Right cardiac atrium (tissue), 5 donors: ENCODE data around the gene SPATS2. TPM values are rescaled to one million over a fixed set of nuclear protein-coding genes. Genes with fewer than 3 reads are reported as not detected.
A peak's percentile ranks its signal among the peaks of the same experiment; 100 is the strongest.

Source experiments
- ATAC-seq, 2 donors: fragments of 200-7000 bp; cut with Tn5 transposase; one replicate each; pipeline versions ENCODE4 v1.8.0 to v1.9.1; 2020; ENCODE audit warnings: moderate library complexity in 2 of 2, mild to moderate bottlenecking in 1 of 2
- DNase-seq, 3 donors: peaks; one replicate each; pipeline ENCODE4 v3.0.0-alpha.2; 2020
- H3K27ac ChIP-seq: one replicate; pipeline ENCODE4 v1.5.1; 2013; ENCODE audit warnings: mild to moderate bottlenecking, low read length, control low read depth, moderate library complexity
- H3K27me3 ChIP-seq: one replicate; pipeline ENCODE4 v1.6.1; 2013; ENCODE audit not compliant: control insufficient read depth, insufficient read depth
- H3K4me1 ChIP-seq: one replicate; pipeline ENCODE4 v1.6.1; 2013; ENCODE audit warnings: low read length; ENCODE audit not compliant: control insufficient read depth, insufficient read depth
- H3K4me3 ChIP-seq: one replicate; pipeline ENCODE4 v1.5.1; 2013; ENCODE audit warnings: low read length, control low read depth
- H3K9me3 ChIP-seq: one replicate; pipeline ENCODE4 v1.6.1; 2013; ENCODE audit warnings: low read length; ENCODE audit not compliant: control insufficient read depth
- WGBS: extraction: QIAGEN DNeasy Blood & Tissue Kit; methylation state at CpG from one replicate; pipeline ENCODE4 v1.1.7; 2013; 5-methylcytosine and 5-hydroxymethylcytosine counted together
- intact Hi-C, 4 donors: fragments of 100-400 bp; cut with DNase I; formaldehyde crosslinking; loops; one replicate each; pipeline versions ENCODE4 v1.11.0 to v1.14.0; 2022 to 2023
- polyA plus RNA-seq: library from polyadenylated mRNA; stranded (reverse); fragments of 200-250 nt; gene quantifications from one replicate; pipeline ENCODE4 v1.2.3, GENCODE V29; 2013
- total RNA-seq, 4 donors: library from RNA; stranded (reverse); fragmentation: NEBNext Ultra II Directional; extraction: Animal tissue kit (Norgen Biotek cat#: 25700); gene quantifications; one replicate each; pipeline ENCODE4 v1.2.1, GENCODE V29; 2021
- donor health status: healthy with polysubstance abuse.
- donor health status: DM: no; HTN: yes; CAD: no.
- donor health status: DM: no; HTN: no; CAD: no.
- donor health status: DM: no; HTN: yes; CAD: no; lungs with severe emphysema.
- donor health status: DM: yes; HTN: yes; CAD: no.

The SPATS2 gene
- total and polyA plus RNA-seq, 5 donors = 5.5 to 10.3 (median 9.0) TPM

DNA sequence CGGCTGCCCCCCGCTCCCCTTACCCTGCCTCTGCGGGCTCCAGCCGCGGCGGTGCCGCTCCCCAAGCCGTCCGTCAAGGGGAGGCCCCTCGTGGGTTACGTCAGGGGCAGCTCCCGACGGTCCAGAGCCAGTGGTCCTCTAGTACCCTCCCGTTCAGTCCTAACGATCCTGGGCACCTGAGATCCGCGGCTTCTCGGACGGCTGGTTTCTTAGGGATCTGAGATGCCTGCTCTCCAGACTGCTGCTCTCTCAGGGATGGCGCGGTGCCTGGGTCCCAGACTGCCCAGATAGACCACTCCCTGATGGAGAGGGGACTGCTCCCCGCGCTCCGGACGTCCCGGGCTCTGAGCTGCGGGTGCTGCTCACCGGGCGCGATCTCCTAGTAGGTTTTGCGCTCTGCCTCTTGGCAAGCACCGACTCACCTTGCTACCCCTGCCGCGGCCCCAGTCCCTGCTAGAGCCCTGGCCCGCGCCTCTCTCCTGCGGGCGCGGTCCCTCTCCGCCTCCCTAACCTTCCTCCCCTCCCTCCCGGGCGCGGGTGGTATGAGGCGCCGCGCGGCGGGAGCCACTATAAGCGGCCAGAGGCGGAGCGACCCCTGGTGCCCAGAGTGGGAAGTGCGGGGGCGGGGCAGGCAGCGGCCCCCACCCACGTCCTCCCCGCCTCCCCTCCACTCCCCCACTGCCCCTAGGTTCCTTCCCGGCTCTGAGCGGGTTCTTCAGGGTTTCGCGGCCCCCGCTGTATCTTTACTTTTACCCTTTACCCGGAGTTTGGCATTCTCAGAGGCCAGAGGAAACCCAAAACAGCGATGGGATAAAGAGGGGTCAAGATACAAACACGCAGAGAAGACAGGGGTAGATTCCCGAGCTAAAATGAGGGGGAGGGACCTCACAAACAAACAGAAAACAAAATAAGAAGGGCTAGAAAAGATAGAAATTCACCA, 30.3 kb upstream of the SPATS2 start, which contains the start of gene C1QL4:
Gene C1QL4, minus strand, starts transcription at position 544 of the 940 bp plus-strand sequence. CDS start 711 bp downstream, outside the sequence.
- H3K9me3 ChIP-seq = no peaks in the 10 kb centered on the region
- DNase-seq (peak; percentile 85 to 94 (median 93)), ATAC-seq (peak; percentile 83 to 89)
- no peaks in the 10 kb centered on the region for H3K27me3 ChIP-seq
- intact Hi-C loops = loop anchor here in 2 of 4 donors (5.0 to 10.0 kb wide), 2 partner anchors 50 to 52 kb away; no protein-coding TSS in a partner anchor
- WGBS = 3% methylated on average over 65 of the region's 65 CpGs
- H3K4me1 ChIP-seq = peaks cover 2% of the 10 kb centered on the region
- H3K27ac ChIP-seq = no peak within 1 kb of the TSS
- H3K4me3 ChIP-seq = peak within 1 kb of the TSS; percentile 41

DNA sequence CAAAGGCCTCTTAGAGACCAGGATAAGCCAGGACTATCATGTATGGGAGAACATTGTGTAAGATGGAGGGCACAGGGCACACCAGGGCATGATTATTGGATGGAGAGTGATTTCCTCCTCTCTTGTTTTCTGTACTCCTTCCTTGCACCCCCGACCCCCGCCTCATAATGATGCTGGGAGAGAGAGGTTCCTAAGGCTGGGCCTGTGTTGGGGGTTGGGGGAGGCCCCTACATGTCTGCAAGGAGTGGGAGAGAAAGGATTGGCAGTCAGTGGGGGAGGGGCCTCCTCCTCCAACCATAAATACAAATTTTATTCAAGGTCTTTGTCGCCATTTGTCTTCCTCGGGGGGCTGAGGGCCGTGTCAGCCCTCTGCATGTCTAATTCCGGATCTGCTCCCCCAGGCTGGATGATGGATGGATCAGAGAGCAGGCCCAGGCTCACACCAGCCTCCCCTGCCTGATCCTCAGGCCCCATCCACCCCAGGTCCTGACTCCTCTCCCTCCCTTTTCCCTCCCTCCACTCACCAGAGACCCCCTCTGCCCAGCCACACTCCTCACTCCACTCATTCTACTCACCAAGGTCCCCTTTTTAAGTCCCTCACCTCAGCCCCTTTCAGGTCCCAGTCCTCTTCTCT, 28.3 kb upstream of the SPATS2 start:
- Histone ChIP-seq H3K4me3 (no peak overlapping the region), H3K27me3 (no peaks in the 10 kb centered on the region), H3K27ac (no peak overlapping the region), H3K4me1 (peaks cover 5% of the 10 kb centered on the region), H3K9me3 (no peaks in the 10 kb centered on the region)
- intact Hi-C loops = loop anchor here in 2 of 4 donors (5.0 to 10.0 kb wide), 2 partner anchors 52 to 54 kb away; no protein-coding TSS in a partner anchor
- 81% methylated on average over 6 of the region's 6 CpGs for WGBS
- DNase-seq (no peak), ATAC-seq (no peak)

DNA sequence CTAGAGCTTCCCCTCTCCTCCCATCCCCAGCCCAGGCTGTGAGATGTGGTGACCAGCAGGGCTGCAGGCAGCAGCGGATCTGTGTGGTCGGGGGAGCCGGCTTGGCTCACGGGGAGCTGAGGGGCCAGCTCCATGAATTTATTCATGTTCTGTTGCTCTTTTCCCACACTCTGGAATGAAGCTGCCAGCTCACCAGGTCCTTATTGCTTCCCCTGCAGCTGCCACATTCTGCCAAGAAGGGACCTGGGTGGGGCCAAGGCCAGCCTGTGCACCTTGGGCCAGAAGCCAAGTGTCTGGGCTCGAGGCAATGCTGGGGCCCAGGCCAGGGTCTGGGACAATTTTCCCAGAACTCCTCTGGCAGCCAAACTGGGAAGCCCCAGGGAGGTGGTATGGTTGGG, 27.8 kb upstream of the SPATS2 start:
- ATAC-seq (no peak), DNase-seq (no peak)
- no peak overlapping the region for H3K4me3 ChIP-seq
- WGBS = 63% methylated on average over 5 of the region's 5 CpGs
- H3K27me3 ChIP-seq = no peaks in the 10 kb centered on the region
- intact Hi-C loops = loop anchor here in 2 of 4 donors (5.0 to 10.0 kb wide), 2 partner anchors 52 to 55 kb away; no protein-coding TSS in a partner anchor
- H3K4me1 ChIP-seq = peaks cover 5% of the 10 kb centered on the region
- H3K27ac ChIP-seq = no peak overlapping the region
- H3K9me3 ChIP-seq = no peaks in the 10 kb centered on the region

DNA sequence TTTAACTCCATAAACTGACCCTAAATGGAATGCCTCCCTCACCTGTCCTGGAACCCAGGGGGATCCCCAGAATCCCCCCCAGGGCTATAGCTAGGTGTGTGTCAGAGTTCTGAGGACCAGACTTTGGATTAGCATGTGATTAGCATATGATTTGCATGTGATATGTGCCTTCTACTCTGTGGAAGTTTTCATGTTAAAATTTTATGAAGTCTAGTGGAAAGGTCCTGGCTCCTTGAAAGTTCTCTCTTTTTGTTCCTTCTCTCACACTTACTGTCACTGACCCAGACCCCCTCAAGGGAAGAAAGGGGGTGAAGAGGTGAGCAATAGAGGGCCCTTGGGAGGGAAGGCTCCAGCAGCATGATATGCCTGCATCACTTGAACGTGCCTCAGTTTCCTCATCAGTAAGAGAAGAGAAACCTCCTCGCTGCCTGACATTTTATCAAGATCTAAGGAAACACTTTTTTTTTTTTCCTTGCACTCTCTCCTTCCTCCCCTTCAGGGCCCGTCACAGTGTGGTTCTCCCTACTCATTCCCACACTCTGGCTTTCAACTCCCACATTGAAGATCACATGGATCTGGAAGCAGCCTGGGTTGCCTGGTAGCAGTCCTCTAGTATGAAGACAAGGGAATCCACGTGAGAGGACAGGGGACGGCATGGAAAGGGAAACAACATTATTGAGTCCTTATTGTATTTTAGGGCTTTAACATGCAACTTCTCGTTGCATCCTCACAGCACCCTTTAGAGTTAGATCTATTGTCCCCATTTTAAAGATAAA, 27.0 kb upstream of the SPATS2 start:
- ATAC-seq (no peak), DNase-seq (no peak)
- no peak overlapping the region for H3K27ac ChIP-seq
- H3K9me3 ChIP-seq = no peaks in the 10 kb centered on the region
- peaks cover 5% of the 10 kb centered on the region for H3K4me1 ChIP-seq
- H3K27me3 ChIP-seq = no peaks in the 10 kb centered on the region
- WGBS = 66% methylated on average over 6 of the region's 6 CpGs
- intact Hi-C loops = loop anchor here in 2 of 4 donors (5.0 kb wide), 2 partner anchors 48 to 53 kb away; no protein-coding TSS in a partner anchor
- H3K4me3 ChIP-seq = no peak overlapping the region

GRCh38 chr12:49340971-49341776, 26.1 kb upstream of the SPATS2 start:
- Histone ChIP-seq H3K27ac (no peak overlapping the region), H3K27me3 (no peaks in the 10 kb centered on the region), H3K4me1 (peaks cover 6% of the 10 kb centered on the region), H3K4me3 (no peak overlapping the region), H3K9me3 (no peaks in the 10 kb centered on the region)
- DNase-seq (no peak), ATAC-seq (no peak)
- intact Hi-C loops = loop anchor here in 2 of 4 donors (5.0 kb wide), 2 partner anchors 49 to 54 kb away; no protein-coding TSS in a partner anchor
- WGBS = 49% methylated on average over 14 of the region's 14 CpGs

- Histone ChIP-seq H3K4me3 (peak overlapping the region; percentile 24), H3K27ac (no peak overlapping the region), H3K4me1 (peaks cover 6% of the 10 kb centered on the region), H3K27me3 (no peaks in the 10 kb centered on the region), H3K9me3 (no peaks in the 10 kb centered on the region)
- ATAC-seq (no peak), DNase-seq (peak in 1 of 3 donors; percentile 57)
- intact Hi-C loops = loop anchor here in 2 of 4 donors (5.0 kb wide), 2 partner anchors 49 to 54 kb away; no protein-coding TSS in a partner anchor
- 27% methylated on average over 21 of the region's 21 CpGs for WGBS
These were observed 25.5 kb upstream of the SPATS2 start for GRCh38 chr12:49341777-49342065.

GRCh38 chr12:49342066-49342913, 25.0 kb upstream of the SPATS2 start:
- no peaks in the 10 kb centered on the region for H3K27me3 ChIP-seq
- intact Hi-C loops = loop anchor here in 2 of 4 donors (5.0 kb wide), 2 partner anchors 50 to 55 kb away; no protein-coding TSS in a partner anchor

DNA sequence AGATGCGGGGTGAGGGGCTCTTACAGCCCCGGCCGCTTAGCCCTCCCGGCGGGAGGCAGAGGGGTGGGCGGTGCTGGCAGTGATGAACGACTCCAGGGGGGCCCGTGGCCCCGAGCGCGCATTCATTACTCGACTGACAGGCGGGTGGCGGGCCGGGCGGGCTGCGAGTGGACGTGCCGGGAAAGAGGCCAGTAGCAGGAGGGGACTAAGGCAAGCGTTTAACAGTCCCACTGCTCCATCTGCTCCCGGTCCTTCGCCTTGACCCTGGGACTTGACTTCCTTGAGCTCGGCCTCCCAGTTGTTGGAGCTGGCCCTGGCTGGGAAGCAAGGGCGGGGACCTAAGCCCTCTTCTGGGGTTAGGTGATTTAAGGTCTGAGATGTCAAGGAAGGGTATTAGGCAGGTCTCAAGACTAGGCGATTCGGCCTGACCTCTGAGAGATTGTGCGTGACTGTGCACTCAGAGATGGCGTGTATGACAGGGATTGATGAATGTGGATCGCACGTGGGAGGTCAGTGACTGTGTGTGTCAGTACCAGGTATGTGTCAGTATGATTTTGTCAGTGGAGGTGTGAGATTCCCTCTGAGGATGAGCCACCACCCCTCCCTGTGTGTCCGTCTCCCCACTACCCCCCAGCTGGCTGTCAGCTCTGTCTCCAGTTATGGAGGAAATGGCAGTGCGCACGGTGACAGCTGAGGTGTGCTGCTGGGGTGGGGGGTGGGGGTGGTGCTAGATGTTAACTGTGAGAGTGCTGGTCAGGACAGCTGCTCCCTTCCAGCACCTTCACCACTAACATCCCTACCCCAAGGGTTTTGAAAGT, 24.1 kb upstream of the SPATS2 start:
- Histone ChIP-seq H3K27me3 (no peaks in the 10 kb centered on the region), H3K4me1 (peaks cover 5% of the 10 kb centered on the region), H3K4me3 (peak overlapping the region; percentile 24), H3K27ac (no peak overlapping the region), H3K9me3 (no peaks in the 10 kb centered on the region)
- intact Hi-C loops = loop anchor here in 2 of 4 donors (5.0 kb wide), 2 partner anchors 51 to 56 kb away; no protein-coding TSS in a partner anchor
- ATAC-seq (no peak), DNase-seq (peak in 2 of 3 donors; percentile 67 to 73)
- WGBS = 5% methylated on average over 33 of the region's 33 CpGs

More at GRCh38 chr12:49342066-49342913, 25.0 kb upstream of the SPATS2 start:
- H3K9me3 ChIP-seq = no peaks in the 10 kb centered on the region
- no peak overlapping the region for H3K27ac ChIP-seq
- WGBS = under 1% methylated on average over 58 of the region's 58 CpGs
- peak; percentile 52 to 68 for ATAC-seq
- peak; percentile 78 to 89 (median 87) for DNase-seq
- H3K4me3 ChIP-seq = peak overlapping the region; percentile 24
- peaks cover 5% of the 10 kb centered on the region for H3K4me1 ChIP-seq
